PC-3 (cell line): ENCODE measurements around the gene ST6GALNAC2.

ENCODE experiments used
- CTCF ChIP-seq: fragments of 300-600 bp; sonication (generic); conservative IDR thresholded peaks from 2 replicates; pipeline ENCODE4 v1.5.1; 2017; ENCODE audit warnings: antibody characterized with exemption, low read depth, mild to moderate bottlenecking, low read length
- EZH2 ChIP-seq: fragments of 300-600 bp; sonication (generic); IDR thresholded peaks from one replicate; pipeline ENCODE4 v1.6.1; 2017; ENCODE audit warnings: antibody characterized with exemption, mild to moderate bottlenecking, low read length; ENCODE audit not compliant: unreplicated experiment
- EZH2phosphoT487 ChIP-seq: fragments of 300-600 bp; sonication (generic); IDR thresholded peaks from 2 replicates; pipeline ENCODE4 v1.6.1; 2018; ENCODE audit warnings: mild to moderate bottlenecking, antibody characterized with exemption, low read length, borderline replicate concordance

- TF ChIP-seq EZH2 (no peak), CTCF (no peak), EZH2phosphoT487 (no peak)
Observed at GRCh38 chr17:76538941-76539570, 46.6 kb downstream of the ST6GALNAC2 start.
